Kasumi-1 (cell line): ENCODE measurements around the gene FUT8.
"Not testable (repeated sequence)": the region's sequence is repeated elsewhere in the genome, so short reads cannot be mapped to it uniquely, and the experiment has no call there.

Experiments
- DNase-seq, 2 experiments: peaks; one replicate each; lab custom pipeline; 2025; lab: John Stamatoyannopoulos, UW

Gene FUT8

DNA sequence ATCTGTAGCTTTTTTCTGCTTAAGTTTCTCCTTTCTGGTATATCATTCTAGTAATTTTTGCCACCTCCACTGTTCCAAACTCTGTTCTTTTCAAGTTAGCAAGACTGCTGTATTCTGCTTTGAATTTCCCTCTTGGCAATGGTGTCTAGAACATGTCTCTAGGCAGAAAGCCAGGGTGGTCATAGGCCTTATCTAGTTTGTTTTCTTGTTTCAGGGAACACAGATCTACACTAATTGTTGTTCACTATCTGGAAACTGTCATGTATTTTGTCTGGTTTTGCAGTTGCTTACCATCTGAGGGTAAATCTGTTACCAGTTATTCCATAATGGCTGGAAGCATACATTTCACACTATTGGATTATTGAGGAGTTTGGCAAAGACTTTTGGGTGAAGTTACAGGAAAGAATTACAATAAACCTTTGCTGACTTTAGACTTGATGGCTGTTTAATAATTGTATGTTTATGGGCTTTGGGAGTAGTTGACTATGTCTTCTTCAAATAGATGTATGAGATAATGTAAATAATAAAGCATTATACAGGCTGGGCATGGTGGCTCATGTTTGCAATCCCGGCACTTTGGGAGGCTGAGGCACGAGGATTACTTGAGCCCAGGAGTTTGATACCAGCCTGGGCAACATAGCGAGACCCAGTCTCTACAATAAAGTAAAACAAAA lies 41.4 kb downstream of the FUT8 start:
- no peak for DNase-seq

DNA sequence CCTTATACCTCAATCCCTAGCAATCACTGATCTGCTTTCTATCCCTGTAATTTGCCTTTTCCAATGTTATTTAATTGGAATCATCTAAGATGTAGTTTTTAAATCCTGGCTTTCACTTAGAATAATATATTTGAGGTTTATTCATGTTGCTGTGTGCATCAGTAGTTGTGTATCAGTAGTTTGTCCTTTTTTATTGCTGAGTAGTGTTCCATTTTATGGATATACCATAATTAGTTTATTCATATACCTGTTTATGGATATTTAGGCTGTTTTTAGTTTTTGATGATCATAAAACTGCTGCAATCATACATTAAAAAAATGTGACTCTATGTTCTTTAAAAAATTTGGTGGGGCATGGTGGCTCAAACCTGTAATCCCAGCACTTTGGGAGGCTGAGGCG lies 43.7 kb downstream of the FUT8 start:
- no peak for DNase-seq

DNA sequence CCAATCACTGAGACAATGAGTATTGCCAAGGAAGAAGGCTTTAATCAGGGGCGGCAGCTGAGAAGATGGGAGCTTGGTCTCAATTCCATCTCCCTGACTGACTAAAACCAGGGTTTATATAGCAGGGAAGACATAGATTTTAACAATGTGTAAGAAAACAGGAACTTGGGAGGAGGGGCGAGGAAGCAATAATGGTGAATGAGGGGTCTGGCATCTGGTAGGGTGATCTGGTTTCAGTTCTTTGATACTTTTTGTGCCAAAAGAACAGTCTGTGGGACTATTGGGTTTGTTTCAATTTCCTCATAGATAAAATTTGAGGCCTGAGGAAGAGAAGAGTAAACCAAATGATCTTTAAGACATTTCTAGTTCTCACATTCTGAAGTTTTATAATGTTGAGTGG lies 49.2 kb downstream of the FUT8 start:
- peak; percentile 51 to 64 for DNase-seq

DNA sequence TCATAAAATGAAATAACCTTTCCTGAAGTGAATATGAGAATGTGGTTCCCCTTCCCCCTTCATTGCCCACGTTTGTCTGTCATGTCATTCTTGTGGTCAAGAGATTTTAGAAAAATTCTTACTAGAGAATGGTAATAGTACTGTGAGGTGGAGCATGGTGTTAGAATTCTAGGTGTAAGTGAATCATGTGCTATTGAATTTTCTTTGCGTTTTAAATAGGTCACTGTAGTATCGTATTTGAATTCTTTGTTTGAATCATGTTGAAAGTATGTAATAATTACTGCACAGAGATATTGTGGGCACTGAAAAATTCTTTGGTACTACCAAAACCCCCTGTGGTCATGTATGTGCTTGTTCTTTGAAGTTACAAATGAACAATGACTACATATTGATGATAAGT lies 49.9 kb downstream of the FUT8 start:
- no peak for DNase-seq

DNA sequence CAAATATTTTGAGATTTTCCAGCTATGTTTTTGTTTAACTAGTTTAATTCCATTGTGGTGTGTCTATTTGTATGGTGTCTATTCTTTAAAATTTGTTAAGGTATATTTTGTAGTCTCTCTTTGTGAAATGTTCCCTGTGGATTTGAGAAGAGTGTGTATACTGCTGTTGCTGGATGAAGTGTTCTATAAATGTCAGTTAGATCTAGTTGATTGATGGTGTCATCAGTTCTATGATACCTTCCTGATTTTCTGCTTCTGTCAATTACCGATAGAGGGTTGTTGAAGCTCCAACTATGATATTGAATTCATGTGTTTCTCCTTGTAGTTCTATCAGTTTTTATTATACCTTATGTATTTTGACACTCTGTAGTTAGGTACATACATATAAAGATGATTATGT lies 53.1 kb downstream of the FUT8 start:
- DNase-seq, result no peak

DNA sequence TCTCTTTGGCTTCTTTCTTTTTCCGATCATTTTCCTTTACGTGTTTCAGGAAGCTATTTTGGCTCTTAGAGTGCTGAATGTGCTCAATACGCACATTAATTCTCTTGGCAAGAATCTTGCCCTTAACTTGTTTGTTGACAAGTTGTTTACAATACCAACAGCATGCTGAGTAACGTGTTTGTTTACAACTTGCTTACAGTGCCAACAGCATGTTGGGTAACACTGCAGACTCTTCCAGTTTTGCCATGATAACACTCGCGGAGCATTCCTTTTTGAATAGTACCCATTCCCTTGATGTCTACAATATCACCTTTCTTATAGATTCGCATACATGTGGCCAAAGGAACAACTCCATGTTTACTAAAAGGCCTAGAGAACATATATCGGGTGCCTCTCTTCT lies 55.4 kb downstream of the FUT8 start:
- DNase-seq, result not testable (repeated sequence)

DNA sequence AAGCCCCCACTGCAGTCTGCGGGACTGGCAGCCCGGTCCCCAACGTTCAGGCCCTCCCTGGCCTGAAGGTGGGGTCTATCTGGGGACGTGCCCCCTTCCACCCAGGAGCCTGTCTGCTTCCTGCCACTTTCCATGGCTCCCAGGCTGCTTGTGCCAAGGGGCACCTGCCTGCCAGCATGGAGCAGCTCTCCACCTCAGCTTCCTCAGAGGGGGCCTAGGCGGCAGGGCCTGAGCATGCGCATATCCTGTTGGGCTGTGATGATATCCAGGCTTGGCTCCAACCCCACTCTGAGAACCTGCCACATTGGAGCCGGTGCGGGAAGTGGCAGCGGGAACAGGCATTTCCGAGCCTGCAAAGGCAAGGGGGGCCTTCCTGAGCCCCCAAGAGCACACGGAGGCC lies 57.4 kb downstream of the FUT8 start:
- no peak for DNase-seq

DNA sequence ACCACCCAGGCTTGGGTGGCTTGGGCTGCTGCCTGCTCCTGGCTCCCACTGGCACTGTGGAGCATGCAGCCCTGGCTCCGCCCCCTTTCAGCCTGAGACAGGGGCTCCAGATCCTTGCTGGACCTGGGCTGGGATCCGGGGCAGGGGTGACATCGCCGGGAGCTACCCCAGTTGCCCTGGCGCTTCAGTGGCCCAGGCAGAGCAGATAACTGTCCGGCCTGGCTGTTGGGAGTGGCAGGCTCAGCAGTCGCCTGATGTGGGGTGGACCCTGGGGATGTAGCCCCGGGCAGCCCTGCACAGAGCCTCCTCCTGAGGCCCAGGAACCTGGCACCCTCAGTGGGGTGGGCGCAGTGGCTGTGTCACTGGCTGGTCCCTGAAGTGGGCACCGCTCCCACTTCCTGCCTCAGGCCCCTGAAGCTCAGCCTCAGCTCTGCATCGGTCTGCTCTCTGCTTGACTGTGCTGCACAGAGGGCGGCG lies 57.9 kb downstream of the FUT8 start:
- DNase-seq, result no peak

DNA sequence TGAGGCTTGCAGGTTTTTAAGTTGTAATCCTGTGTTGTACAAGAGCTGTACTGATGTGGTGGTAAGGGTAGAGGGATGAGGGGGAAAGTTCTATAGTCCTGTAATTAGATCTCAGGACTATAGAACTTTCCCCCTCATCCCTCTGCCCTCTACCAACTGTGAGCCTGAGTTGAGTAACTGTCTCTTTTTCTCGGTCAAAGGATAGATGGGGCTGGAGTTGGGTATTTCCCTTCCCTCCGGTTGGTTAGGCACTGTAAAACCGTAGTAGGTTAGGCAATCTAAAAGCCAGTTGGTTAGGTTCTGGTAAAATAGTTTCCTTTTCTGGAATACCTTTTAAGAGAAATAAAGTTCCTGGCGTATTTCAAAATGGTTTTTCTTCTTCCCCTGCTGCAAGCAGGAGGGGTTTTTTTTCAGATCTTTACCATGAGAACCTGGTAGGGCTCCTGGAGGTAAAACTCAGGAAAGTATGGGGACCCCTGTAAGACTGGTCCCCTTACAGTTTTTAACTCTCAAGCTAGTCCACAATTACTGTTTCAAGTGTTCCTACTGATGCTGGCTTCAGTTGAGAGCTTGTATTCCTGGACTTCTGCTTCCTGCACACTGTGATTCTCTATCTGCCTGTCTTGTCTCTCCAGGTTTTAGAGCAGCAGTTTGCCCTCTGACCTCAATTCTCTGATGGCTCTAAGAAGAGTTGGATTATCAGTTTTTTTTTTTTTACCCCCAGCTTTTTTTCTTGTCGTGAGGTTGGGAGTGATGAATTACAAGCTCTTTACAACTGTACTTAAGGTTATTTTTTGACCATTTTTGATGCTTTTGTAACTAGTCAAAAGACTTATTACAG lies 58.7 kb downstream of the FUT8 start:
- DNase-seq, result no peak

DNA sequence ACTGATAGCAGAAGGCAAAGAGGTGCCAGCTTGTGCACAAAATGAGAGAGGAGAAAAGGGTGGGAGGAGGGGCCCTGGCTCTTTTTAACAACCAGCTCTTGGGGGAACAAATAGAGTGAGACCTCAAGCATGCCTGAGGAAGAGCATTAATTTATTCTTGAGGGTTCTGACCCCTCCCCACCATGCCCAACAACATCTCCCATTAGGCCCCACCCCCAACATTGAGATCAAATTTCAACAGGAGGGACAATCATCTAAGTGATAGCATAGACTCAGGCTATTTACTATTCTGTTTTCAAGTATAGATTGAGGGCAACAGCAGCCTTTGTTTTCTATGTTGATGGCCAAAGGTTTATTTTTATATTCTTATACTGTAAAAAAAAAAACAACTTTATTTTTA lies 59.7 kb downstream of the FUT8 start:
- DNase-seq, result no peak

DNA sequence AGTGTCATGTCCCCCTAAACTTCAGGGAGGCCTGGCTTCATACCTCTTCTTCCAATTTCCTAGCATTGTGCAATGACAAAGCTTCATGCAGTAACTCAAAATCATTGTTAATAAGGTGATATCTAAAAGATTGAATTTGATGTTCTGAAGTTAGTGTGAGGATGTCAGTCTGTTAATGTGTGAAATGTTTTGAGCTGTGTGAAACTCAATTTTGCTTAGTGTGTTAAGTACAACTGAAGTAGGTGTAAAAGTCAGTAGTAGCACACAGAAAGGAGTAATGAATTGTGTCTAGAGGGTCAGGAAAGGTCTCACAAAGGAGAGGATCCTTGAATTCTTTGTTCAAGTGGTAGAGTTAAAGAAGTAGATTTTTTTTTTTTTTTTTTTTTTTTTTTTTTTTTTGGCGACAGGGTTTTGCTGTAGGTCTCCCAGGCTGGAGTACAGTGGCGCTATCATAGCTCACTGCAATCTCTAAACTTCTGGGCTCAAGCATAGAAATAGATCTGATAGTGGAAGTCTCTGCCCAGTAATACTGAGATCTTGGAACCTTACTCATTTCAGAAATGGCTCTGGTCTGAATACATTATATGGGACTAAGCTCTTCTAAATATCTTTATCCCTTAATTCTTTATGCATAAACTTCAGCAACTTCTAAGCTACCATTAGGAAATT lies 63.9 kb downstream of the FUT8 start:
- DNase-seq, result no peak

DNA sequence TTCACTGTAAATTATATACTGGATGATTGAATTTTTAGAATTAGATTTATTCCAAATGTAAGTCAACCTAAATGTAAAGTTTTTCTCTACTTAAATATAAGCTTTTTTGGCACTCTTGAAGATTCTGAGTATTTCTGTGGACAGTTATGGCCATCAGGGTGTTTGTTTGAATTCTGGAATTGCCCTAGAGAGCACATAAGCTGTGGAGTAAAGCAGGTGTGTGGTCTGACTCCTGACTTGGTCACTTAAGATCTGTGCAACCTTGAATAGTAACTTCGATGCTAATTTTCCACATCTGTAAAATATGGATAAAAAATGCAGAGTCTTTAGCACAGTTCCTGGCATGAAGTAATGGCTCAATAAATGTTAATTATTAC lies 64.4 kb downstream of the FUT8 start:
- DNase-seq, result no peak

DNA sequence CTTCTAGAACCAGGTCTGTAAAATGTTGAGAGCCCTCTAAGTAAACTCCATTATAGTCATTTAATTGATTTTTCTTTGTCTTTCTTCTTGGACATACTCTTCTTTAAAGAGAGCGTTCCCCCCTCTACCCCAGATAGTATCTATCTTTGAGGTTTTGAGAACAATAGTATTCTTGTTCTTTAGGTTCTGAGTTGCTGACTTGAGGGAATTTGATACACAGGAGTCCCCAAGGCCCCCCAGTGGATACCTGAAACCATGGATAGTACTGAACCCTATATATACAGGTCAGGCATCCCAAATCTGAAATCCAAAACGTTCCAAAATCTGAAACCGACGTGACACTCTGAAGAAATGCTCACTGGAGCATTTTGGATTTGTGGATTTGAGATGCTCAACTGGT lies 65.5 kb downstream of the FUT8 start:
- DNase-seq, result no peak

DNA sequence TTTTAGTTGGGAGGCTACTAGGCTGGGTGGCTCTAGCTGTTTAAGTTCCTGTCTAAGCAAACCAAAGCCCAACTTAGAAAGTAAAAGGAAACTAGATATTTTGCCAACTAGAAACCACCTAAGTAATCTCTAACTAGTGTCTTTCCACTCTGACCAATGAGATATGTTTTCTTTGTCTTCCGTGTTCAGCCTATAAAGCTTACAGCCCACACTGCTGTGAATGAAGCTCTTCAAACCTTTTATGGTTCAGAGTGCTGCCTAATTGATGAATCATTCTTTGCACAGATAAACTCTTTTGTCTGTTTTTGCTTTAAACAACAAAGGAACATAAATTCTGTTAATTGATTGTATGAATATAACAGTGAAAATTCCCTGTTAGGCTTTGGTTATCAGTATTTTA lies 66.1 kb downstream of the FUT8 start:
- DNase-seq, result no peak

DNA sequence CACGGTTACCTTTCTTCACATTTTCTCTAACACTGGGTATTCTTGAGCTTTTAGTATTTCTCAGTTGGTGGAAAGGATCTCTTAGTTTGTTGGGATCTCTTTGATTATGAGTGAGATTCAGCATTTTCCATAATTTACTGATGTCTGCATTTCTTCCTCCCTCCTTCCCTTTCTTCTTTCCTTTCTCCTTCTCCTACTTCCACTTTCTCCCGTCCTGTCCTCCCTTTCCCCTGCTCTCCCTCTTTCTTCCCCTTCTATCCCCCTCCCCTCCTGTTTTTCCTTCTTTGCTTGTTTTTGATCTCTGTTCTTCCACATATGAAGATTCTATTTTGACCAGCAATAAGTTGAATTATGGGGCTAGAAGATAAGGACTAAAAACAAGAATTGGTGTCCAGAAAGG lies 66.9 kb downstream of the FUT8 start:
- no peak for DNase-seq

DNA sequence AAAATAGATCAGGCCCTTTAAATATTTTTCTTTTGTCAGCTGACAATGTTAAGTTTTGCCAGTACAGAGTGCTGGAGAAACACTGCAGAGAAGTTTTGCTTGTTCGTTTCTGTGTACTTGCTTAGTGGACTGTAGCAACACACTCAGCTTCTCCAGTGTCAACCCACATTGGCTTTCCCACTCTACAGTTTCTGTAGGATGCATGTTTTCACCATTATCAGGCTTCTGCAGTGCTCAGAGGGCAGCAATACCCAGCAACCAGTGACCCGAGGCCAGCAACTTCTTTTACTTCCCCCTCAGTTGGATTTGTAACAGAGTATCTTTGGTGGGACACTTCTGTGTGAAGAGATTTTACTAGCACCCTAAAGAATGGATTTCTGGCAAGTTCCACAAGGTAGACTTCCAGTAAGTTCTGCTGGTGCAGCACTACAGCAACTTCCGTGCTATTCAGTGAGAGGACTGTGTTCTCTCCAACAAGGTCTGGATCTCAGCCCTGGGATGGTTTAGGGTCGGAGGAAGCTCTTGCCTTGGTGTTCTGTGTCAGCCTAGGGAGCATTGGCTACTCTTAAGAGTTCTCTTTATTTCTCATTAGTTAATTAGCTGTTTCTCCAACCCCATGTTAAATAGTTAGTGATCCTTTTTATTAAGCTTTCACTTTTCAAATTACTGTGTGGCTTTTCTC lies 70.4 kb downstream of the FUT8 start:
- no peak for DNase-seq

DNA sequence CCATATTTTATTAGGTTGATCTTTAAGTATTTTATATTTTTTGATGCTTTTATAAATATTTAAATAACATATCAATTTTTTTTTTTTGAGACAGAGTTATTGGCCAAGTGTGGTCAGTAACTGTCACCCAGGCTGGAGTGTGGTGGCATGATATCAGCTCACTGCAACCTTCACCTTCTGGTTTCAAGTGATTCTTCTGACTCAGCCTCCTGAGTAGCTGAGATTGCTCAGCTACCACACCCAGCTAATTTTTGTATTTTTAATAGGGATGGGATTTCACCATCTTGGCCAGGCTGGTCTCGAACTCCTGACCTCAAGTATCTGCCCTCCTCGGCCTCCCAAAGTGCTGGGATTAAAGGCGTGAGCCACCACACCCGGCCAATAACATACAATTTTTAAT lies 71.1 kb downstream of the FUT8 start:
- no peak for DNase-seq

DNA sequence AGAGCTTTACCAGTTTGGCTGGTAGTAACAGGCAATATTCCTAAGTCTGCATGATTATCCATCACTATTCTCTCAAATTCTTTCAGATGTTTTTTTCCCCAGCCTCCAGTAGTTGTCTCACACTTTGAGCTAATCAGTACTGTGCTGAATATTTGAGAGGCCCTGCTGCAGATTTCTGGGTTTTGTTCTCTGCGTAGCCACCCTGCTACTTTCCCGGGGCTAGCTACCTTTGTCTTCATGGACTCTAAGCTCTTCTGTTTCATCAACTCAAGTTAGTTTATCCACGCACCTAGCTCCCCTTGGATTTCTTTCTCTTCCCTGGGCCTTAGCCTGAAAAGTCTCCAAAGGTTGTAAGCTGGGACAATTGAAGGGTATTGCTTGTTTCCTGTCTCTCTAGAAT lies 73.0 kb downstream of the FUT8 start:
- DNase-seq, result no peak

DNA sequence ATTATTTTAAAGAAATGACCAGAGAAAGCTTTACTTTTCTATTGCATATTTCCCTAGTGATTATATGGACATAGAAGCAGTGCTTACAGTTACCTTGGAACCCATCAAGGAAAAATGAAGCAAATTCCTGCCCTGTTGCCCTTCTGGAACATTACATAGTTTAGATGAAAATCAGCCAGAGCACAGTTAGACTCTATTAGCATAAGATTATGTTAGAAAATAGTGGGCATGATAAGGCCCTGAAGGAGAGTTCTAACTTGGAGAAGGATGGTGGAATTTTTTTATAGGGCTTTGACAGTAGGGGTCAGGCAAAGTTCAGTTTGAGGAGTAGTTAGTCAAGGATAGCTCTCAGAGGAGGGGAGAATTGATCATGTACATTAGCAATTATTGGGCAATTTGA lies 74.3 kb downstream of the FUT8 start:
- no peak for DNase-seq

DNA sequence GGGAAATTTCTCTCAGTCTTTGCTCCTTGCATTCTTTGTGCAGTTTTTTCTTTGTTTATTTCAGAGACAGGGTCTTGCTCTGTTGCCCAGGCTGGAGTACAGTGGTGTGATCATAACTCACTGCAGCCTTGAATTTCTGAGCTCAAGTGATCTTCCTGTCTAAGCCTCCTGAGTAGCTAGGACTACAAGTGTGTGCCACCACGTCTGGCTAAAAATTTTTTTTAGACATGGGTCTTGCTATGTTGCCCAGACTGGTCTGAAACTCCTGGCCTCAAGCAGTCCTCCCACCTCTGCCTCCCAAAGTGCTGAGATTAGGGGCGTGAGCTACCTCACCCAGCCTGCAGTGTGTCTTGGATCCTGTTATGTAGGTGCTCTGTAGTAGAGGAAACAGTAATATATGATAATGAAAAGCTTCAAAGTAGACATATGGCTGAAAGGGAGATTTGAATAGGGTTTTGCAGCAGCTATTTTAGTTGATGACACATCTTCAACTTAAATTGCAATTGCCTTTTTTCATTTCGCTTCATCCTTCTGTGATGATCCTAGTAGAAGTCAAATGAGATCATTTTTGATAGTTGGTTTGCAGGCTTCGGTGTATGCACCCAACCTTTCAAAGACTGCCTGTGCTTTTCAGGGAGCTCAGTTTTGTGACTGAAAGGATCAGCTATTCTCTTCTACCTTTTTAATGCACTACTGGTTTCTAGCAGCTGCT lies 75.4 kb downstream of the FUT8 start:
- DNase-seq, result no peak

DNA sequence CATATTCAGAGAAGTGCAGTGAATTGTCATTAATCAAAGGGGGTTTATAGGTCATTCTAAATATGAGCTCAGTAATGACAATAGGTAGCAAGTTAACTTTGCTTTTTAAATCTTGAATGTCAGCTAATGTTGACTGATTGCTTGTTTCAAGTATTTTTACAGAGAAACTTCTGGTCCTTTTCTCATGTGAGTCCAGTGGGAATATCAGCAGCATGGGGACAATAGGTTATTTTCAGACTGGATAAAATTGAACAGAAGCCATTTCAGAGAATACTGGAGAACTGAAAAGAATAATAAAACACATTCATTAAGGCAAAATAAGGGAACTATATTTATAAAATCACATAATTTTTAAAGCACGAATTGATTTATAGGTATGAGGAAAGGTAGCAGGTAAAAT lies 78.7 kb downstream of the FUT8 start:
- no peak for DNase-seq

DNA sequence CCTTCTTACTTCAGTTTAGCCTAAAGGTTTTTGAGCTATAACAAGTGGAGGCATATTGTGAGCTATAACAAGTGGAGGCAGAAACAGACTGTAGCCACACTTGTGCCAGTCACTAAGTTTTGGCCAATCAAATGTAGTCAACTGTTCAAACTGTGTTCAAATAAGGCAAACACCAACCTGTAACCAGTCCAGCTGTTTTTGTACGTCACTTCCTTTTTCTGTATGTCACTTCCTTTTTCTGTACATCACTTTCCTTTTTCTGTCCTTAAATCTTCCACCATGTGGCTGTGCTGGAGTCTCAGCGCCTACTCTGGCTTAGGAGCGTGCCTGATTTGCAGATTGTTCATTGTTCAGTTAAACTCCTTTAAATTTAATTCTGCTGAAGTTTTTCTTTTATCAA lies 79.7 kb downstream of the FUT8 start:
- peak; percentile 48 to 58 for DNase-seq
